Smooth muscle cell (in vitro differentiated cells): Measurements from ENCODE around the gene SAC3D1. TPM values are rescaled to one million over a fixed set of nuclear protein-coding genes. Genes with fewer than 3 reads are reported as not detected.
A peak's percentile ranks its signal among the peaks of the same experiment; 100 is the strongest.

Experiments
- DNase-seq: peaks from one replicate; lab custom pipeline; 2025; ENCODE audit not compliant: unreplicated experiment; lab: John Stamatoyannopoulos, UW
- H2AFZ ChIP-seq: fragments of 200-600 bp; sonication (generic); 2 replicates; pipeline ENCODE4 v1.6.0; 2016; ENCODE audit warnings: antibody characterized with exemption, low read depth, mild to moderate bottlenecking
- H3F3A ChIP-seq: fragments of 200-600 bp; sonication (generic); 2 replicates; pipeline ENCODE4 v1.6.0; 2017; ENCODE audit warnings: antibody characterized with exemption, low read depth
- H3K27ac ChIP-seq: fragments of 200-600 bp; sonication (generic); 2 replicates; pipeline ENCODE4 v1.5.1; 2016; ENCODE audit warnings: low read depth, mild to moderate bottlenecking
- H3K27me3 ChIP-seq: fragments of 200-600 bp; sonication (generic); 2 replicates; pipeline ENCODE4 v1.6.1; 2016; ENCODE audit warnings: low read depth, mild to moderate bottlenecking
- H3K36me3 ChIP-seq: fragments of 200-600 bp; sonication (generic); 2 replicates; pipeline ENCODE4 v1.5.1; 2016; ENCODE audit warnings: low read depth
- H3K4me1 ChIP-seq: fragments of 200-600 bp; sonication (generic); 2 replicates; pipeline ENCODE4 v1.5.1; 2016; ENCODE audit warnings: low read depth
- H3K4me2 ChIP-seq: fragments of 200-600 bp; sonication (generic); 2 replicates; pipeline ENCODE4 v1.6.0; 2016; ENCODE audit warnings: mild to moderate bottlenecking
- H3K4me3 ChIP-seq: fragments of 200-600 bp; sonication (generic); 2 replicates; pipeline ENCODE4 v1.5.1; 2016; ENCODE audit warnings: mild to moderate bottlenecking
- H3K79me2 ChIP-seq: fragments of 200-600 bp; sonication (generic); 2 replicates; pipeline ENCODE4 v1.6.0; 2016; ENCODE audit warnings: low read depth, mild to moderate bottlenecking
- H3K9ac ChIP-seq: fragments of 200-600 bp; sonication (generic); 2 replicates; pipeline ENCODE4 v1.6.0; 2016; ENCODE audit warnings: low read depth
- H3K9me3 ChIP-seq: fragments of 200-600 bp; sonication (generic); replicated peaks from 2 replicates; pipeline ENCODE4 v1.5.1; 2016; ENCODE audit warnings: low read depth
- H4K20me1 ChIP-seq: fragments of 200-600 bp; sonication (generic); 2 replicates; pipeline ENCODE4 v1.6.0; 2016; ENCODE audit warnings: low read depth
- WGBS: methylation state at CpG from one replicate; pipeline ENCODE4 v1.1.7; 2016; ENCODE audit warnings: low lambda C conversion rate; 5-methylcytosine and 5-hydroxymethylcytosine counted together
- polyA plus RNA-seq: library from polyadenylated mRNA; unstranded; fragments of >200 nt; fragmentation: Nextera tagmentation; extraction: Ambion mirVana; gene quantifications from 2 replicates; pipeline ENCODE4 v1.2.1, GENCODE V29; 2016
- total RNA-seq: library from RNA; depleted of rRNA; stranded (reverse); fragments of >200 nt; gene quantifications from 2 replicates; pipeline ENCODE4 v1.2.3, GENCODE V29; 2014
- TF ChIP-seq, protein P1 (sequence below): fragments of 200-600 bp; sonication (generic); IDR thresholded peaks from 2 replicates; pipeline ENCODE4 v1.5.1; 2017; ENCODE audit warnings: borderline replicate concordance, mild to moderate bottlenecking, antibody characterized with exemption; ENCODE audit not compliant: insufficient read depth, poor library complexity, severe bottlenecking

The SAC3D1 gene
- total and polyA plus RNA-seq, 2 experiments from 2014 or later, result 7.4 to 26.2 TPM

DNA sequence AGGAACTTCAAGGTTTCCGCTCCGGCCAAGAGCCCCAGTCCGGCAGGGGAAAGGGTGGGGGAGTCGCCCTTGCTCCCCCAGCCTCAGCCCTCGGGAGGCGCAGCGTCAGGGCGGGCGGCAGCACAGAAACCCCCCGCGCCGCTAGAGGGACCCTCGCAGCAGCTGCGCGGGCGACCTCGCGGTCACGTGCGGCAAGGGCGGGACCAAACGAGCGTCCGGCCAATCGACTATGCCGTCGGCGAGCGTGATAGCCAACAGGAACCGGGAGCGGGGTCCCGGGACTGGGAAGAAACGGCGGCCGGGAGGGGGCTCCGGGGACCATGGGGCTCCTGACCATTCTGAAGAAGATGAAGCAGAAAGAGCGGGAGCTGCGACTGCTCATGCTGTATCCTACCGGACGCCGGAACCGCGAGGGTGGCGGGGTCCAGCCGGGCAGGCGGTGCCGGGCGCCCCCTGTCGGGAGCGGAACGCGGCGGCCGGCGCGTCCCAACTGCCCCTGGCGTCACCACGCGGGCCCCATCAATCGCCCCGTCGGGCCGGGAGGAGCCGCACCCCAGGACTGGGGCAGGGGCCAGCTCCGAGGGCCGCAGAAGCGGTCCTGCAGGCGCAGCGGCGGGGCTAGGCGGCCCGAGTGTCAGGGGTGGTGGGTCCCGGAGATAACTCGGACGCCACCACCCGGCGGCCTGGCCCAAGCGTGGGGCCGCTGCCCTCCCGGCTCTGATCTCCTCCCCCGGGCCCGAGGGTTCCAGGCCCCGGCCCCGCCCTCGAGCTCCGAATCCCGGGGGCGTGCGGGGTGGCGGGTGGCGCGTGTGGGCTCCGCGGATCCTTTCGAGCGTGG is 26.9 kb upstream of the SAC3D1 start, which contains the start of gene ARL2:
TSS of gene ARL2 (plus strand) at position 273 of the 838 bp plus-strand sequence. CDS start at position 321, 48 bp downstream.
- peaks cover 11% of the 10 kb centered on the region for H3K79me2 ChIP-seq
- peak; percentile 81 for DNase-seq
- H2AFZ ChIP-seq, result peak within 1 kb of the TSS; percentile 98
- no peaks in the 10 kb centered on the region for H3K36me3 ChIP-seq
- H3K4me1 ChIP-seq, result peaks cover 10% of the 10 kb centered on the region
- H3K27me3 ChIP-seq, result no peaks in the 10 kb centered on the region
- H4K20me1 ChIP-seq, result no peaks in the 10 kb centered on the region
- peak within 1 kb of the TSS; percentile 84 for H3K9ac ChIP-seq
- H3K4me2 ChIP-seq, result peak within 1 kb of the TSS; percentile 91
- peaks cover 6% of the 10 kb centered on the region for H3F3A ChIP-seq
- TF ChIP-seq, protein P1, sequence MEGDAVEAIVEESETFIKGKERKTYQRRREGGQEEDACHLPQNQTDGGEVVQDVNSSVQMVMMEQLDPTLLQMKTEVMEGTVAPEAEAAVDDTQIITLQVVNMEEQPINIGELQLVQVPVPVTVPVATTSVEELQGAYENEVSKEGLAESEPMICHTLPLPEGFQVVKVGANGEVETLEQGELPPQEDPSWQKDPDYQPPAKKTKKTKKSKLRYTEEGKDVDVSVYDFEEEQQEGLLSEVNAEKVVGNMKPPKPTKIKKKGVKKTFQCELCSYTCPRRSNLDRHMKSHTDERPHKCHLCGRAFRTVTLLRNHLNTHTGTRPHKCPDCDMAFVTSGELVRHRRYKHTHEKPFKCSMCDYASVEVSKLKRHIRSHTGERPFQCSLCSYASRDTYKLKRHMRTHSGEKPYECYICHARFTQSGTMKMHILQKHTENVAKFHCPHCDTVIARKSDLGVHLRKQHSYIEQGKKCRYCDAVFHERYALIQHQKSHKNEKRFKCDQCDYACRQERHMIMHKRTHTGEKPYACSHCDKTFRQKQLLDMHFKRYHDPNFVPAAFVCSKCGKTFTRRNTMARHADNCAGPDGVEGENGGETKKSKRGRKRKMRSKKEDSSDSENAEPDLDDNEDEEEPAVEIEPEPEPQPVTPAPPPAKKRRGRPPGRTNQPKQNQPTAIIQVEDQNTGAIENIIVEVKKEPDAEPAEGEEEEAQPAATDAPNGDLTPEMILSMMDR, result peak; percentile 82
- WGBS, result 2% methylated on average over 49 of the region's 96 CpGs
- no peaks in the 10 kb centered on the region for H3K9me3 ChIP-seq
- peak within 1 kb of the TSS; percentile 76 for H3K4me3 ChIP-seq
- H3K27ac ChIP-seq, result peak within 1 kb of the TSS; percentile 93

DNA sequence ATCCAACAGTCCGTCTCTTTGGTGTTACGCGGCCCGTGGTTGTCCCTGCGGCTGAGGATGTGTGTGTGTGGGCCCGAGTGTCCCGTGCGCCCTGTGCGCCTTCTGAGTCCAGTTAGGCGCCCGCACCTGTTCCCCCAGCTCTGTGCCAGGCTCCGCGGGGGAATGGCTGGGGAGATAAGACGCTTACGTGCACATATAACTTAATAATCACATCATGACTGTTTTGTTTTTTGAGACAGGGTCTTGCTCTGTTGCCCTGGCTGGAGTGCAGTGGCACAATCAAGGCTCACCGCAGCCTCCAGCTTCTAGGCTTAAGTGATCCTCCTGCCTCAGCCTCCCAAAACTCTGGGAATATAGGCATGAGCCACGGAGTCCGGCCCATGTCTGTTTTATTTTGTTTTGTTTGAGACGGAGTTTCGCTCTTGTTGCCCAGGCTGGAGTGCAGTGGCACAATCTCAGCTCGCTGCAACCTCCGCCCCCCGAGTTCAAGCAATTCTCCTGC is 26.2 kb upstream of the SAC3D1 start:
- no peaks in the 10 kb centered on the region for H3K9me3 ChIP-seq

DNA sequence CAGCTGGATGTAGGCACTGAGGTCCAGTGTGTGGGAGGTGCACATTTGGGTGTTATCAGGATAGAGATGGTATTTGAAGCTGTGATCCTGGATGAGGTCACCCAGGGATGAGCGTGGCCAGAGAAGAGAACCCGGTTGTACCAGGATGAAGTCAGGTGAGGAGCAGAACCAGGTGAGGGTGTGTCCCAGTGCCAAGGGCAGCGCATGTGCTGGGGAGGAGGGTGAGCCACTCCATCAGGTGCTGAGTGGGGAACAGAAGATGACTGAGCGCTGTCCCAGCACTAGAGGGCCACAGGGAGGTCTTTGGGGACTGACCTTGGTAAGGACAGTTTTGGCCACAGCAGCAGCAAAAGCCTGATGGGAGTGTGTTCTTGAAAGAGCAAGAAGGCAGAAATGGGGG is 24.3 kb upstream of the SAC3D1 start:
- no peak for DNase-seq
- Histone ChIP-seq H3K4me3 (no peak overlapping the region), H3K27me3 (no peaks in the 10 kb centered on the region), H4K20me1 (no peaks in the 10 kb centered on the region), H3K36me3 (no peaks in the 10 kb centered on the region), H3K27ac (no peak overlapping the region), H3K79me2 (peaks cover 11% of the 10 kb centered on the region), H3K4me2 (no peak overlapping the region), H3K9me3 (no peaks in the 10 kb centered on the region), H3F3A (peaks cover 6% of the 10 kb centered on the region), H3K9ac (no peak overlapping the region), H2AFZ (no peak overlapping the region), H3K4me1 (peaks cover 10% of the 10 kb centered on the region)
- TF ChIP-seq, protein P1, result no peak
- 94% methylated on average over 4 of the region's 4 CpGs for WGBS

More for the DNA sequence above, 26.2 kb upstream of the SAC3D1 start:
- H3K27ac ChIP-seq, result peak overlapping the region; percentile 93
- no peaks in the 10 kb centered on the region for H3K27me3 ChIP-seq
- no peak for DNase-seq
- no peaks in the 10 kb centered on the region for H4K20me1 ChIP-seq
- H3K79me2 ChIP-seq, result peaks cover 11% of the 10 kb centered on the region
- H3K9ac ChIP-seq, result peak overlapping the region; percentile 84
- H3F3A ChIP-seq, result peaks cover 6% of the 10 kb centered on the region
- peak overlapping the region; percentile 98 for H2AFZ ChIP-seq
- 47% methylated on average over 17 of the region's 23 CpGs for WGBS
- peaks cover 10% of the 10 kb centered on the region for H3K4me1 ChIP-seq
- peak overlapping the region; percentile 91 for H3K4me2 ChIP-seq
- no peaks in the 10 kb centered on the region for H3K36me3 ChIP-seq
- peak overlapping the region; percentile 76 for H3K4me3 ChIP-seq
- TF ChIP-seq, protein P1, result no peak
